Liver (tissue), 9 donors: ENCODE results near the gene YWHAE. TPM values are rescaled to one million over a fixed set of nuclear protein-coding genes. Genes with fewer than 3 reads are reported as not detected.

Source experiments
- DNase-seq: peaks from one replicate; pipeline ENCODE4 v3.0.0-alpha.2; 2017; ENCODE audit warnings: low spot score
- H3K27ac ChIP-seq, 2 donors: one replicate each; pipeline ENCODE4 v1.7.0; 2013; ENCODE audit warnings: inconsistent platforms in 2 of 2, low read length in 2 of 2, control low read depth in 1 of 2, low read depth in 1 of 2, mild to moderate bottlenecking in 1 of 2
- H3K27me3 ChIP-seq, 4 donors: one replicate each; pipeline versions ENCODE4 v1.6.1 to v1.7.0; 2013; ENCODE audit warnings: low read length in 3 of 4, inconsistent platforms in 1 of 4, mild to moderate bottlenecking in 1 of 4, moderate library complexity in 1 of 4; ENCODE audit not compliant: control insufficient read depth in 4 of 4, insufficient read depth in 4 of 4
- H3K36me3 ChIP-seq, 4 donors: one replicate each; pipeline versions ENCODE4 v1.6.1 to v1.7.0; 2013; ENCODE audit warnings: low read length in 3 of 4, mild to moderate bottlenecking in 3 of 4, low read depth in 1 of 4, moderate library complexity in 1 of 4; ENCODE audit not compliant: control insufficient read depth in 4 of 4, insufficient read depth in 3 of 4
- H3K4me1 ChIP-seq, 4 donors: one replicate each; pipeline versions ENCODE4 v1.6.1 to v1.7.0; 2013; ENCODE audit warnings: low read length in 3 of 4, mild to moderate bottlenecking in 3 of 4, moderate library complexity in 1 of 4; ENCODE audit not compliant: control insufficient read depth in 4 of 4, insufficient read depth in 4 of 4
- H3K4me3 ChIP-seq, 3 donors: one replicate each; pipeline versions ENCODE4 v1.6.1 to v1.7.0; 2013; ENCODE audit warnings: low read length in 3 of 3, control low read depth in 1 of 3, low read depth in 1 of 3, mild to moderate bottlenecking in 1 of 3
- H3K9ac ChIP-seq, 2 donors: one replicate each; pipeline ENCODE4 v1.7.0; 2013; ENCODE audit warnings: low read length in 2 of 2, mild to moderate bottlenecking in 2 of 2, moderate library complexity in 2 of 2, control low read depth in 1 of 2, low read depth in 1 of 2
- H3K9me3 ChIP-seq, 4 donors: one replicate each; pipeline versions ENCODE4 v1.6.1 to v1.7.0; 2013; ENCODE audit warnings: low read length in 3 of 4; ENCODE audit not compliant: control insufficient read depth in 4 of 4
- CTCF ChIP-seq: fragments of 150-350 bp; IDR thresholded peaks from 2 replicates; pipeline ENCODE4 v1.5.1; 2017; ENCODE audit warnings: improper control_type of control experiment, low read depth, low read length; ENCODE audit not compliant: missing input control
- EGR1 ChIP-seq, 2 donors: IDR thresholded peaks; 2 replicates each; pipeline ENCODE4 v1.6.1; 2016 to 2018; ENCODE audit warnings: antibody characterized with exemption in 2 of 2, low read depth in 2 of 2
- FOXA1 ChIP-seq: IDR thresholded peaks from 2 replicates; pipeline ENCODE4 v1.6.1; 2016; ENCODE audit warnings: antibody characterized with exemption
- FOXA2 ChIP-seq: IDR thresholded peaks from 2 replicates; pipeline ENCODE4 v1.6.1; 2016; ENCODE audit warnings: antibody characterized with exemption
- GABPA ChIP-seq, 2 donors: IDR thresholded peaks in 1 of 2; conservative IDR thresholded peaks in 1 of 2; 2 replicates each; pipeline ENCODE4 v1.6.1; 2016; ENCODE audit warnings: antibody characterized with exemption in 2 of 2, mild to moderate bottlenecking in 1 of 2, moderate library complexity in 1 of 2
- HNF4A ChIP-seq, 2 donors: conservative IDR thresholded peaks; 2 replicates each; pipeline ENCODE4 v1.6.1; 2016; ENCODE audit warnings: antibody characterized with exemption in 2 of 2, mild to moderate bottlenecking in 2 of 2
- HNF4G ChIP-seq: IDR thresholded peaks from 2 replicates; pipeline ENCODE4 v1.6.1; 2016; ENCODE audit warnings: antibody characterized with exemption
- JUND ChIP-seq, 2 donors: IDR thresholded peaks; 2 replicates each; pipeline ENCODE4 v1.6.1; 2016; ENCODE audit warnings: antibody characterized with exemption in 2 of 2
- NR2F2 ChIP-seq: IDR thresholded peaks from 2 replicates; pipeline ENCODE4 v1.6.1; 2016; ENCODE audit warnings: antibody characterized with exemption
- RAD21 ChIP-seq, 2 donors: IDR thresholded peaks; 2 replicates each; pipeline ENCODE4 v1.6.1; 2016; ENCODE audit warnings: antibody characterized with exemption in 2 of 2, mild to moderate bottlenecking in 2 of 2
- REST ChIP-seq: IDR thresholded peaks from 2 replicates; pipeline ENCODE4 v1.6.1; 2016; ENCODE audit warnings: antibody characterized with exemption, mild to moderate bottlenecking
- RXRA ChIP-seq, 2 donors: IDR thresholded peaks; 2 replicates each; pipeline ENCODE4 v1.6.1; 2017 to 2018; ENCODE audit warnings: antibody characterized with exemption in 2 of 2, mild to moderate bottlenecking in 1 of 2
- SP1 ChIP-seq: IDR thresholded peaks from 2 replicates; pipeline ENCODE4 v1.6.1; 2018; ENCODE audit warnings: antibody characterized with exemption, mild to moderate bottlenecking
- TAF1 ChIP-seq: conservative IDR thresholded peaks from 2 replicates; pipeline ENCODE4 v1.6.1; 2016; ENCODE audit warnings: antibody characterized with exemption, mild to moderate bottlenecking
- YY1 ChIP-seq: IDR thresholded peaks from 2 replicates; pipeline ENCODE4 v1.6.1; 2016; ENCODE audit warnings: antibody characterized with exemption, mild to moderate bottlenecking
- WGBS: extraction: QIAGEN DNeasy Blood & Tissue Kit; methylation state at CpG from one replicate; pipeline ENCODE4 v1.1.7; 2013; 5-methylcytosine and 5-hydroxymethylcytosine counted together
- polyA plus RNA-seq, 2 donors: library from polyadenylated mRNA; stranded (reverse) in 1 of 2; unstranded in 1 of 2; fragments of 200-250 nt in 1 of 2; fragments of >200 nt in 1 of 2; fragmentation: Nextera tagmentation in 1 of 2; extraction: Ambion mirVana in 1 of 2; gene quantifications; one replicate each; pipeline versions ENCODE4 v1.2.1 to v1.2.3, GENCODE V29; 2013 to 2015
- total RNA-seq, 2 donors: library from RNA; depleted of rRNA; stranded (reverse); fragments of >200 nt; gene quantifications; one replicate each; pipeline ENCODE4 v1.2.3, GENCODE V29; 2014
- TF ChIP-seq, protein P1 (sequence below): IDR thresholded peaks from 2 replicates; pipeline ENCODE4 v1.6.1; 2016; ENCODE audit warnings: antibody characterized with exemption
- TF ChIP-seq, protein P2 (sequence below): IDR thresholded peaks from 2 replicates; pipeline ENCODE4 v1.6.1; 2016; ENCODE audit warnings: antibody characterized with exemption
- donor health status: healthy.
- donor health status: healthy.
- donor health status: healthy.
- donor health status: healthy.
- donor health status: healthy.

Gene YWHAE
- total and polyA plus RNA-seq, 4 donors, result 173 to 288 (median 202) TPM

DNA sequence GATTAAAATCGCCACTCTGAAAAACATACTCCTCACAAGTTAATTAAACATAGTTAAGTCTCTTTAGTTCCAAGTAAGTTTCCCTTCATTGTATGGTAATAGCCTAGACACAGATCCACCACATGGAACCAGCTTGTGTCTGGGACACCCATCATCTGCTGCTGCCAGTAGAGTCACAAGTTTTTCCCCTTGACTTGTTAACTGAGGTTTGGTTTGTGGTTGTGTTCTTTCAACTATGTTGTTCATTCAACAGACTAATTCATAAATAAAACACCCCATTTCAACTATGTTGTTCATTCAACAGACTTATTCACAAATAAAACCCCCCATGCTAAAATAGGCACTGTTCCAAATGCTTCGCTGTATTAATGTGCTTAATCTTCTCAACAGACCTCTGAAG, 24.4 kb downstream of the YWHAE start:
- Histone ChIP-seq H3K9me3 (no peaks in the 10 kb centered on the region), H3K4me3 (no peak overlapping the region), H3K9ac (no peak overlapping the region), H3K36me3 (peaks cover 0 to 4% (median 0%) of the 10 kb centered on the region in 4 donors), H3K27ac (no peak overlapping the region), H3K4me1 (peaks cover 9 to 49% (median 46%) of the 10 kb centered on the region in 4 donors), H3K27me3 (no peaks in the 10 kb centered on the region)
- 34% methylated on average over 2 of the region's 2 CpGs for WGBS
- no peak for DNase-seq
- TF ChIP-seq EGR1 (IDR thresholded peaks at IDR 0.05; ENCODE audit: low read depth in 2 of 2) (no peak), HNF4A (conservative IDR thresholded peaks at IDR 0.05) (no peak), REST (no peak), JUND (IDR thresholded peaks at IDR 0.05) (no peak), FOXA1 (no peak), NR2F2 (no peak), TAF1 (no peak), GABPA (IDR thresholded peaks at IDR 0.05 in 1 of 2, conservative IDR thresholded peaks at IDR 0.05 in 1 of 2) (no peak), SP1 (no peak), FOXA2 (no peak), CTCF (no peak), RXRA (IDR thresholded peaks at IDR 0.05) (no peak), RAD21 (IDR thresholded peaks at IDR 0.05) (no peak), HNF4G (no peak)
- TF ChIP-seq, protein P1, sequence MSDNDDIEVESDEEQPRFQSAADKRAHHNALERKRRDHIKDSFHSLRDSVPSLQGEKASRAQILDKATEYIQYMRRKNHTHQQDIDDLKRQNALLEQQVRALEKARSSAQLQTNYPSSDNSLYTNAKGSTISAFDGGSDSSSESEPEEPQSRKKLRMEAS, result no peak
- TF ChIP-seq, protein P2, sequence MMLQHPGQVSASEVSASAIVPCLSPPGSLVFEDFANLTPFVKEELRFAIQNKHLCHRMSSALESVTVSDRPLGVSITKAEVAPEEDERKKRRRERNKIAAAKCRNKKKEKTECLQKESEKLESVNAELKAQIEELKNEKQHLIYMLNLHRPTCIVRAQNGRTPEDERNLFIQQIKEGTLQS, result no peak

DNA sequence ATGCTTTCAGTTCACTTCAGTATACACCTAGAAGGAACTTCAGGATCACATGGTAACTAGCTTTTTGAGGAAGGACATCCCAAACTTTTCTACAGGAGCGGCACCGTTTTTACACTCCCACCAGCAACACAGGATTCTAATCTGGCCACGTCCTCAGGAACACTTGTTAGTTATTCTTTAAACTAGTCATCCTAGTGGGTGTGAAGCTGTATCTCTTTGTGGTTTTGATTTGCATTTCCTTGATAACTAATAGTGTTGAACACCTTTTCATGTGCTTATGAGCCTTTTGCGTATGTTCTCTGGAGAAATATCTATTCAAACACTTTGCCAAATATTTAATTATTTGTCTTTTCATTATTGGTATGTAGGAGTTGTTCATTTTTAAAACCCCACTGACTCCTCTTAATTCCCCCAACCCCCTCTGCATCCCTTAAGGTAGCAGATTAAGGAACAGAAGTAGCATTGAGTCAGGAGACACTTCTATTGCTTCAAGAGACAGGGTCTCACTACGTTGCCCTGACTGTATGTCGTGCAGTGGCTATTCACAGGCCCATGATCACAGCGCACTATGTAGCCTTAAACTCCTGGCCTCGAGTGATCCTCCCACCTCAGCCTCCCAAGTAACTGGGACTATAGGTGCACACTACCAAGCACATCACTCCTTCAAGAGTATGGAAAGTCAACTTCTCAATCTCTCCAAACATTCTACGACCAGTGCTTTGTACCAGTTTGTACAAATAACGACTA, 25.4 kb downstream of the YWHAE start:
- no peaks in the 10 kb centered on the region for H3K27me3 ChIP-seq
- no peaks in the 10 kb centered on the region for H3K9me3 ChIP-seq
- no peak for DNase-seq
- 65% methylated on average over 10 of the region's 10 CpGs for WGBS
- peaks cover 0 to 4% (median 0%) of the 10 kb centered on the region in 4 donors for H3K36me3 ChIP-seq
- H3K4me3 ChIP-seq, result no peak overlapping the region
- TF ChIP-seq GABPA (IDR thresholded peaks at IDR 0.05 in 1 of 2, conservative IDR thresholded peaks at IDR 0.05 in 1 of 2) (no peak), EGR1 (IDR thresholded peaks at IDR 0.05; ENCODE audit: low read depth in 2 of 2) (no peak), SP1 (no peak), FOXA1 (no peak), RXRA (IDR thresholded peaks at IDR 0.05) (no peak), CTCF (no peak), FOXA2 (no peak), TAF1 (no peak), RAD21 (IDR thresholded peaks at IDR 0.05) (no peak), YY1 (no peak)
- TF ChIP-seq, protein P2, result no peak
- TF ChIP-seq, protein P1, result no peak
- H3K9ac ChIP-seq, result no peak overlapping the region
- H3K4me1 ChIP-seq, result peaks cover 9 to 43% (median 39%) of the 10 kb centered on the region in 4 donors
- H3K27ac ChIP-seq, result no peak overlapping the region
